Measurements from ENCODE around the gene LLPH. TPM values are rescaled to one million over a fixed set of nuclear protein-coding genes. Genes with fewer than 3 reads are reported as not detected.

The LLPH gene
- total and polyA plus RNA-seq, 2 of the 13 experiments (the other 11 are each of a cell fraction or from before 2014, with no cell fraction given) = 4.2 to 25.6 TPM

- no peak for TF ChIP-seq ZNF10 (CRISPR knock-in tag; IDR thresholded peaks at IDR 0.05; ENCODE audit: borderline replicate concordance, low read depth)
- peak; percentile 92; the same call in 1 of the 2 replicates for TF ChIP-seq ZFP36L1 (CRISPR knock-in tag; IDR thresholded peaks at IDR 0.05)
- TF ChIP-seq ZC3H13 (CRISPR knock-in tag; IDR thresholded peaks at IDR 0.05) = peak; percentile 62; the same call in 1 of the 2 replicates
- no peak; the same call in 1 of the 2 replicates for TF ChIP-seq FOXA3 (CRISPR knock-in tag; IDR thresholded peaks at IDR 0.05)
- TF ChIP-seq BORCS8-MEF2B (CRISPR knock-in tag; IDR thresholded peaks at IDR 0.05) = peak; percentile 68
- peak; percentile 83 for TF ChIP-seq ZMYM2 (CRISPR knock-in tag; IDR thresholded peaks at IDR 0.05)
- TF ChIP-seq HNRNPH1 (optimal IDR thresholded peaks at IDR 0.05; ENCODE audit: low read depth, low read length) = no peak
- no peak for TF ChIP-seq ZNF800 (CRISPR knock-in tag; IDR thresholded peaks at IDR 0.05)
- peak; percentile 92; the same call in 1 of the 2 replicates for TF ChIP-seq ZNF558 (CRISPR knock-in tag; IDR thresholded peaks at IDR 0.05; ENCODE audit: borderline replicate concordance)
- peak; percentile 12; the same call in 1 of the 2 replicates for TF ChIP-seq KLF13 (CRISPR knock-in tag; IDR thresholded peaks at IDR 0.05)
- no peak for TF ChIP-seq JDP2 (CRISPR knock-in tag; IDR thresholded peaks at IDR 0.05; ENCODE audit: borderline replicate concordance)
- no peak for TF ChIP-seq PRMT3 (CRISPR knock-in tag; IDR thresholded peaks at IDR 0.05; ENCODE audit: borderline replicate concordance, low read depth)
- peak; percentile 55; the same call in 1 of the 2 replicates for TF ChIP-seq CREBL2 (CRISPR knock-in tag; IDR thresholded peaks at IDR 0.05; ENCODE audit: borderline replicate concordance)
- TF ChIP-seq ZNF781 (CRISPR knock-in tag; IDR thresholded peaks at IDR 0.05; ENCODE audit: borderline replicate concordance, not compliant biosample characterization) = no peak
- TF ChIP-seq ZNF251 (CRISPR knock-in tag; IDR thresholded peaks at IDR 0.05) = no peak
- TF ChIP-seq ZNF660 (CRISPR knock-in tag; IDR thresholded peaks at IDR 0.05; ENCODE audit: borderline replicate concordance, low read depth) = no peak
- peak; percentile 91; the same call in 1 of the 2 replicates for TF ChIP-seq KDM5B (CRISPR knock-in tag; IDR thresholded peaks at IDR 0.05; ENCODE audit: borderline replicate concordance)
- peak; percentile 65; the same call in 1 of the 2 replicates for TF ChIP-seq TFDP1 (CRISPR knock-in tag; IDR thresholded peaks at IDR 0.05; ENCODE audit: borderline replicate concordance)
- no peak for TF ChIP-seq ARID2 (CRISPR knock-in tag; IDR thresholded peaks at IDR 0.05; ENCODE audit: borderline replicate concordance)
- peak; percentile 78; the same call in 1 of the 2 replicates for TF ChIP-seq ZNF749 (CRISPR knock-in tag; IDR thresholded peaks at IDR 0.05; ENCODE audit: borderline replicate concordance)
- TF ChIP-seq PCBP2 (optimal IDR thresholded peaks at IDR 0.05; ENCODE audit: low read depth, low read length, poor library complexity, severe bottlenecking) = no peak
- no peak for TF ChIP-seq NCOA1 (CRISPR knock-in tag; IDR thresholded peaks at IDR 0.05)
- TF ChIP-seq KLF11 (CRISPR knock-in tag; IDR thresholded peaks at IDR 0.05) = no peak; the same call in 1 of the 2 replicates
- peak; percentile 98 for TF ChIP-seq BRD4 (CRISPR knock-in tag; IDR thresholded peaks at IDR 0.05)
- TF ChIP-seq ZNF3 (CRISPR knock-in tag; IDR thresholded peaks at IDR 0.05) = no peak; the same call in 1 of the 2 replicates
These were observed 38.9 kb upstream of the LLPH start, which contains the start of gene TMBIM4 (continued) for GRCh38 chr12:66169221-66170170.
